ENCODE data around the gene KCNH2.

- TF ChIP-seq CTCF (IDR thresholded peaks at IDR 0.05) (no peak), POLR2A (IDR thresholded peaks at IDR 0.05) (no peak)
Observed at GRCh38 chr7:151016505-151016904, 38.4 kb upstream of the KCNH2 start.
